Measurements from ENCODE around the gene MLPH.

DNA sequence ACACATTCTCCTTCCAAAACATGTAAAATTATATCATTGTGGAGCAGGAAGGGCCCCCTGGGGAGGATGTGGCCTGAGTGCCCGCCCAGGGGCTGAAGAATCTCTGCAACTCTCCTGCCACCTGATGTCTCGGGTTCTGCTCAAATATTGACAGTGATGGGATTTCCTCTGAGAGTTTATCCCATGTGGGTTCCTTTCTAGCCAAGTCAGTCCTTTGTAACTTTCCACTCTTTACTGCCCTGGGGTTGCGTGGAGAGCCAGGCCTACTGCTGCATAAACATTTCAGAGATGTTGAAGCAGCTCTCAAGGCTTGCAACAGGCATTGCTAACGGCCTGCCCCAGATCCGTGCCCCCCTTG lies 107.4 kb downstream of the MLPH start:
- TF ChIP-seq, protein P1, sequence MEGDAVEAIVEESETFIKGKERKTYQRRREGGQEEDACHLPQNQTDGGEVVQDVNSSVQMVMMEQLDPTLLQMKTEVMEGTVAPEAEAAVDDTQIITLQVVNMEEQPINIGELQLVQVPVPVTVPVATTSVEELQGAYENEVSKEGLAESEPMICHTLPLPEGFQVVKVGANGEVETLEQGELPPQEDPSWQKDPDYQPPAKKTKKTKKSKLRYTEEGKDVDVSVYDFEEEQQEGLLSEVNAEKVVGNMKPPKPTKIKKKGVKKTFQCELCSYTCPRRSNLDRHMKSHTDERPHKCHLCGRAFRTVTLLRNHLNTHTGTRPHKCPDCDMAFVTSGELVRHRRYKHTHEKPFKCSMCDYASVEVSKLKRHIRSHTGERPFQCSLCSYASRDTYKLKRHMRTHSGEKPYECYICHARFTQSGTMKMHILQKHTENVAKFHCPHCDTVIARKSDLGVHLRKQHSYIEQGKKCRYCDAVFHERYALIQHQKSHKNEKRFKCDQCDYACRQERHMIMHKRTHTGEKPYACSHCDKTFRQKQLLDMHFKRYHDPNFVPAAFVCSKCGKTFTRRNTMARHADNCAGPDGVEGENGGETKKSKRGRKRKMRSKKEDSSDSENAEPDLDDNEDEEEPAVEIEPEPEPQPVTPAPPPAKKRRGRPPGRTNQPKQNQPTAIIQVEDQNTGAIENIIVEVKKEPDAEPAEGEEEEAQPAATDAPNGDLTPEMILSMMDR (IDR thresholded peaks at IDR 0.05; ENCODE audit: low read depth, low read length, poor library complexity, severe bottlenecking) = no peak
- no peak for TF ChIP-seq EZH2phosphoT487 (IDR thresholded peaks at IDR 0.05; ENCODE audit: borderline replicate concordance, low read length)
